ENCODE data around the gene FMN2.

FMN2 gene

GRCh38 chr1:240271081-240271480 is 179.4 kb downstream of the FMN2 start (continued):
- TF ChIP-seq ZXDB (tag by site-specific recombination; IDR thresholded peaks at IDR 0.05) = no peak
- no peak for TF ChIP-seq ZNF138 (tag by site-specific recombination; IDR thresholded peaks at IDR 0.05; ENCODE audit: borderline replicate concordance)
- no peak for TF ChIP-seq PATZ1 (tag by site-specific recombination; IDR thresholded peaks at IDR 0.05)
- no peak for TF ChIP-seq ZNF596 (tag by site-specific recombination; IDR thresholded peaks at IDR 0.05)
- no peak for TF ChIP-seq ZNF626 (tag by site-specific recombination; IDR thresholded peaks at IDR 0.05)
- TF ChIP-seq ZNF280D (tag by site-specific recombination; IDR thresholded peaks at IDR 0.05) = no peak
- TF ChIP-seq HOXD13 (CRISPR knock-in tag; IDR thresholded peaks at IDR 0.05; ENCODE audit: borderline replicate concordance) = no peak
- TF ChIP-seq ZNF223 (tag by site-specific recombination; IDR thresholded peaks at IDR 0.05) = no peak
- TF ChIP-seq ZNF692 (tag by site-specific recombination; IDR thresholded peaks at IDR 0.05) = no peak
- TF ChIP-seq ZNF449 (tag by site-specific recombination; IDR thresholded peaks at IDR 0.05) = no peak
- TF ChIP-seq KLF9 (tag by site-specific recombination; IDR thresholded peaks at IDR 0.05; ENCODE audit: low read depth) = no peak
- no peak for TF ChIP-seq ZNF23 (tag by site-specific recombination; IDR thresholded peaks at IDR 0.05; ENCODE audit: borderline replicate concordance)
- TF ChIP-seq ZNF488 (tag by site-specific recombination; IDR thresholded peaks at IDR 0.05) = no peak

GRCh38 chr1:240274569-240274968 is 182.9 kb downstream of the FMN2 start:
- H3K27ac ChIP-seq (ENCODE audit: extremely low read depth, low read depth, low read length) = no peak overlapping the region
- peak; percentile 70; the same call in 1 of the 2 replicates for TF ChIP-seq SCRT1 (tag by site-specific recombination; IDR thresholded peaks at IDR 0.05; ENCODE audit: borderline replicate concordance)
- no peak for TF ChIP-seq KLF1 (tag by site-specific recombination; IDR thresholded peaks at IDR 0.05)
- no peak for TF ChIP-seq ZSCAN18 (tag by site-specific recombination; IDR thresholded peaks at IDR 0.05)
- no peak for TF ChIP-seq ZNF660 (tag by site-specific recombination; IDR thresholded peaks at IDR 0.05)
- TF ChIP-seq ATF2 (tag by site-specific recombination; IDR thresholded peaks at IDR 0.05; ENCODE audit: low read depth) = no peak
- TF ChIP-seq ELK4 (IDR thresholded peaks at IDR 0.05; ENCODE audit: borderline replicate concordance, low read depth, low read length) = no peak
- peak; percentile 76 for TF ChIP-seq SCRT2 (tag by site-specific recombination; IDR thresholded peaks at IDR 0.05)
- no peak for TF ChIP-seq KLF16 (tag by site-specific recombination; IDR thresholded peaks at IDR 0.05)
- peaks cover 0 to 3% of the 10 kb centered on the region in 2 experiments; a peak in 1 of 3 replicates for H3K36me3 ChIP-seq (ENCODE audit: control insufficient read depth in 2 of 2, insufficient read depth in 1 of 2, low read length in 2 of 2)
- H3K9me3 ChIP-seq (ENCODE audit: control insufficient read depth, insufficient read depth, low read depth, low read length) = no peaks in the 10 kb centered on the region
- H3K4me3 ChIP-seq (ENCODE audit: low read depth, low read length) = no peak overlapping the region
- ChIA-PET POLR2A (no interaction called here), CTCF (no interaction called here)
- no peaks in the 10 kb centered on the region; the same call in 1 of the 2 replicates for H3K4me1 ChIP-seq (ENCODE audit: control insufficient read depth, insufficient read depth, low read length)
